ENCODE data around the gene CAV2. TPM values are rescaled to one million over a fixed set of nuclear protein-coding genes. Genes with fewer than 3 reads are reported as not detected.

The CAV2 gene
- total RNA-seq, 2 donors from 2014 or later, result 180 to 278 TPM

DNA sequence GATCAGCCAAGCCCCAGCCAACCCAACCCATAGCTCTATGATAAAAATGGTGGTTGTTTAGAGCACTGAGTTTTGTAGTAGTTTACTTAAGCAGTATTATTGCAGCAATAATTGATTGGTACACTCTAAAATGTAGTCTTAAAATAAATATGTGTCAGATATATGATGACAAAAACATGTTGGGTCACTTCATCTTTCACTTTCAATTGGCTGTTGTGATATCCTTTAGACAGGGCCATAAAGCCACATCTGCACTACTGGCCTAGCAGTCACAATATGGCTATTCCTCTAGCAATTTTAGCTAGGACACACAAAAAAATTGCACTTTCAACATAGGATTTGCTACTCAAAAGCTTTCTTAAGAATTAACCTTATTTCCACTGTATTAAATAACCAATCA, 19.4 kb downstream of the CAV2 start:
- Histone ChIP-seq H3K4me1 (peaks cover 0 to 25% of the 10 kb centered on the region in 2 donors), H3K27me3 (no peaks in the 10 kb centered on the region), H3K9me3 (no peaks in the 10 kb centered on the region), H3K27ac (no peak overlapping the region), H3K36me3 (no peaks in the 10 kb centered on the region), H3K4me3 (no peak overlapping the region)
- TF ChIP-seq, protein P1, sequence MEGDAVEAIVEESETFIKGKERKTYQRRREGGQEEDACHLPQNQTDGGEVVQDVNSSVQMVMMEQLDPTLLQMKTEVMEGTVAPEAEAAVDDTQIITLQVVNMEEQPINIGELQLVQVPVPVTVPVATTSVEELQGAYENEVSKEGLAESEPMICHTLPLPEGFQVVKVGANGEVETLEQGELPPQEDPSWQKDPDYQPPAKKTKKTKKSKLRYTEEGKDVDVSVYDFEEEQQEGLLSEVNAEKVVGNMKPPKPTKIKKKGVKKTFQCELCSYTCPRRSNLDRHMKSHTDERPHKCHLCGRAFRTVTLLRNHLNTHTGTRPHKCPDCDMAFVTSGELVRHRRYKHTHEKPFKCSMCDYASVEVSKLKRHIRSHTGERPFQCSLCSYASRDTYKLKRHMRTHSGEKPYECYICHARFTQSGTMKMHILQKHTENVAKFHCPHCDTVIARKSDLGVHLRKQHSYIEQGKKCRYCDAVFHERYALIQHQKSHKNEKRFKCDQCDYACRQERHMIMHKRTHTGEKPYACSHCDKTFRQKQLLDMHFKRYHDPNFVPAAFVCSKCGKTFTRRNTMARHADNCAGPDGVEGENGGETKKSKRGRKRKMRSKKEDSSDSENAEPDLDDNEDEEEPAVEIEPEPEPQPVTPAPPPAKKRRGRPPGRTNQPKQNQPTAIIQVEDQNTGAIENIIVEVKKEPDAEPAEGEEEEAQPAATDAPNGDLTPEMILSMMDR (IDR thresholded peaks at IDR 0.05), result no peak
- DNase-seq (ENCODE audit: low spot score), result no peak

DNA sequence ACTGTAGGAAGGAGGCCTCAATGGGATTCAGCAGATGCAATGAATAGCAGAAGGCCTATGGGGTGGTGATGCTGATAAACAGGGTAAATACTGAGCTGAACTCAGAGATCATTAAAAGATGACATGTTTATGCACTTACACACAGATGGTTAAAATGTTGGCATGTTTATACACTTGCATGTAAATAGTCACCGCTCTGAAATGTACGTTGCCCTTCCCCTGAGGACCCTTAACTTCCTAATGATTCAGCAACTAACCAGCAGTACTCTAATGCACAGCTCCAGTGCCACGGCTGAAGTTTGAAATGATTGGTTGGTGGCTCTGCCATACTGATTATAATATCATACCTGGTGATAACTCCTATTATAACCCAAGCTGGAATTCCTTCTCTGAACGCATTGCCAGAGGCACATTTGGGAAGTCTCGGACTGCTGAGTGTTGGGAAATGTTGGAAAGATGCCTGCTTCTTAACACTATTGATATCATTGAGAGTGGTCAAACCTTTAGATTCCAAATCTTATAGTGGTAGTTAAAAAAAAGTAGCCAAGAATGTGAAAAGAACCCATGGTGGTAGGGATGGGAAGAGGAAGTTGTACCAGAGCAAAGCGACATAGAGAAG, 21.6 kb downstream of the CAV2 start:
- Histone ChIP-seq H3K27me3 (no peaks in the 10 kb centered on the region), H3K4me1 (peaks cover 0 to 26% of the 10 kb centered on the region in 2 donors), H3K27ac (peak overlapping the region in 1 of 2 donors; percentile 99), H3K36me3 (no peaks in the 10 kb centered on the region), H3K4me3 (no peak overlapping the region), H3K9me3 (no peaks in the 10 kb centered on the region)
- TF ChIP-seq, protein P1 (IDR thresholded peaks at IDR 0.05), result no peak
- DNase-seq (ENCODE audit: low spot score), result no peak

DNA sequence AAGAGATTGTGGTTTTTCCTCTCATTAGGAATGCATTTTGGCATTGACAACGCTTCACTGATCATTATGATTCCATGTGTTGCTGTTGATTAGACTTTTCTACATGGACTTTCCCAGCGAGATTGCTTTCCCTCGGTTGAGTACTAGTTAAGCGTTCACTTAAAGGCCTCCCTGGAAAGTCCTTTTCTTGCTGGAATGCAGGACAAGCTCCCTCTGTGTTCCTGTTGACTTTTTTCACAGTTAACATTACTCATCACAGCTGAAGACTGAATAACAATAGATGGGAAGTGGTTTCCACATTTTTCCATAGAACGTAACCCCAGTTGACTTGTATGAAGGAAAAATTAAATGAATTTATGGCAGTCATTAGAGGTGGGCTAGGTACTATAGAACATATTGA, 22.7 kb downstream of the CAV2 start:
- H3K4me3 ChIP-seq, result no peak overlapping the region
- DNase-seq (ENCODE audit: low spot score), result no peak
- TF ChIP-seq, protein P1 (IDR thresholded peaks at IDR 0.05), result no peak
- H3K9me3 ChIP-seq, result no peaks in the 10 kb centered on the region
- peaks cover 10% of the 10 kb centered on the region for H3K36me3 ChIP-seq
- H3K4me1 ChIP-seq, result peaks cover 0 to 26% of the 10 kb centered on the region in 2 donors
- H3K27ac ChIP-seq, result peak overlapping the region; percentile 31 to 99
- H3K27me3 ChIP-seq, result no peaks in the 10 kb centered on the region

DNA sequence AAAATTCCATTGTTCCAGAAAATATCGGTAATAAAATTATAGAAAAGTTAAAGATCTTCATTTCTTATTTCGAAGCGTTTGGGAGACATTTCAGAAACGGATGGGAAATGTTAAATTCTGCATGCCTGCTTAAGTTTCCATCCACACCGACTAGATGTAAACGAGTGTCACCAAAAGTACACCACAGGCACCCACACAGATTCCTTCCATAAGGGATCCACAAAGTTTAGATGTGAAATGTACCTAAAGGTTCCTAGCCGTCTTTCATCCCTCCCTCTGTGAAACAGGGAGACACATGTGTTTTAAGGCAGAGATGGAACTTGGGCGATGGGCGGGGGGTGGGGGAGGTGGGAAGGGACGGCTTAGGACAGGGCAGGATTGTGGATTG, 24.7 kb downstream of the CAV2 start:
- no peak for DNase-seq (ENCODE audit: low spot score)
- H3K4me1 ChIP-seq, result peaks cover 0 to 38% of the 10 kb centered on the region in 2 donors
- TF ChIP-seq, protein P1 (IDR thresholded peaks at IDR 0.05), result no peak
- H3K36me3 ChIP-seq, result peaks cover 29% of the 10 kb centered on the region
- H3K27me3 ChIP-seq, result no peaks in the 10 kb centered on the region
- peak overlapping the region; percentile 75 to 88 for H3K4me3 ChIP-seq
- peak overlapping the region; percentile 98 to 99 for H3K27ac ChIP-seq
- H3K9me3 ChIP-seq, result no peaks in the 10 kb centered on the region

DNA sequence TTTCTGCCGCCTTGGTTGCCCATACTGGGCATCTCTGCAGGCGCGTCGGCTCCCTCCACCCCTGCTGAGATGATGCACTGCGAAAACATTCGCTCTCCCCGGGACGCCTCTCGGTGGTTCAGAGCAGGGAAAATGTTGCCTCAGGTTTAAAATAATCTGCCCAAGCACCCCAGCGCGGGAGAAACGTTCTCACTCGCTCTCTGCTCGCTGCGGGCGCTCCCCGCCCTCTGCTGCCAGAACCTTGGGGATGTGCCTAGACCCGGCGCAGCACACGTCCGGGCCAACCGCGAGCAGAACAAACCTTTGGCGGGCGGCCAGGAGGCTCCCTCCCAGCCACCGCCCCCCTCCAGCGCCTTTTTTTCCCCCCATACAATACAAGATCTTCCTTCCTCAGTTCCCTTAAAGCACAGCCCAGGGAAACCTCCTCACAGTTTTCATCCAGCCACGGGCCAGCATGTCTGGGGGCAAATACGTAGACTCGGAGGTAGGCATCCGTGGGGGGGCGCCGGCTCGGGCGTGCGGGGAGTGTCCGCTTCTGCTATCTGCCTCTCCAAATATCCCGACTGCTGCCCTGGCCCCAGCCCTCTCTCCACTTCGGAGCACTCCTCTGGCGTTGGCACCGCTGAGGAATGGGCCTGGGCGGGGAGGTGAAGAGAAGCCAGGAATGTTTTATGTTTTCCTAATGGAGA, 25.2 kb downstream of the CAV2 start, which contains the start of gene CAV1:
Gene CAV1, plus strand, starts transcription at position 428 of the 689 bp plus-strand sequence. Its CDS starts 27 bp downstream, at position 455.
- peak within 1 kb of the TSS; percentile 98 to 99 for H3K27ac ChIP-seq
- no peaks in the 10 kb centered on the region for H3K27me3 ChIP-seq
- peaks cover 0 to 43% of the 10 kb centered on the region in 2 donors for H3K4me1 ChIP-seq
- no peaks in the 10 kb centered on the region for H3K9me3 ChIP-seq
- peak; percentile 88 for DNase-seq (ENCODE audit: low spot score)
- H3K36me3 ChIP-seq, result peaks cover 35% of the 10 kb centered on the region
- TF ChIP-seq, protein P1 (IDR thresholded peaks at IDR 0.05), result peak in 1 of 2 donors; percentile 41
- peak within 1 kb of the TSS; percentile 75 to 88 for H3K4me3 ChIP-seq

All from right atrium auricular region (tissue), 2 donors.